NCI-H2196 (cell line): Measurements from ENCODE around the gene RASAL3.

Experiments
- DNase-seq: peaks from one replicate; lab custom pipeline; 2025; ENCODE audit not compliant: unreplicated experiment; lab: John Stamatoyannopoulos, UW

Gene RASAL3

DNA sequence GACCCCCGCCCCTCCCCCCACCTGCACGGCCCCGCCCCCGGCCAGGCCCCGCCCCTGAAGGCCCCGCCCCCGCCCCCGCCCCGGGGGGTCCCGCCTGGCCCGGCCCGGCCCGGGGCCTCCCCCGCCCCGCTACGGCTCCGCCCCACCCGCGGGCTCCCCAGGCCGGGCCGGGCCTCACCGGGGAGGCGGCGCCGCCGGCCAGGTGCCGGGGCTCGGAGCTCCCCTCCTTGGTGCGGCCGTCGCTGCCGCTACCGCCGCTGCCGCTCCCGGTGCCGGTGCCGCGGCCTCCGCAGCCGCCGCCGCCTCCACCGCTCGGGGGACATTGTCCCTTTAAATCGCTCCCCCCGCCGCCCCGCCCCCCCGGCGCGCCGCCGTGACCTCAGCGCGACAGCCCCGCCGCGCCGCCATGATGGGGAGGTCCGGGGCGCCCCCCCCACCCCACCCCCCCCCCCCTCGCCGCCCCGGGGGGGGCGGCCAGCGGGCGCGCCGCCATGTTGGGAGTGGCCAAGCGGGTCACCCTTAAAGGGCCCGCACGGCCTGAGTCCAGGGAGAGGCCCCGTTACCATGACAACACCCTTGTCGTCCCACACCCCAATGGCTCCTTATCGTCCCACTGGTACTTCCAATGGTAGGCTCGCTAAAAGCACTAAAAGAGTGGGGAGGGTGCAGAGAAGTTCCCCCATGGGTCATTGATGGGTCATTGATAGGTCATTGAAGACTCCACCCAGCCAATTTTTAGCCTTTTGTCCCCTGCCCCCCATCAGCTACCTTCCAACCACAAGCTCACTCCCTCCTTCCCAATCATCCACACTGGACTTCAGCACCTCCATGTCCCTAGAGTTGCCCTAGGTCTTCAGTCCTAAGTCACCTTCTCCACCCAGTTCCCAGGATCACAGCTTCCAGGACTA is 14.5 kb downstream of the RASAL3 start, which contains the start of gene WIZ:
Gene WIZ, minus strand, starts transcription at position 337 of the 908 bp plus-strand sequence. CDS start 1,649 bp downstream, outside the sequence.
- peak; percentile 82 for DNase-seq

DNA sequence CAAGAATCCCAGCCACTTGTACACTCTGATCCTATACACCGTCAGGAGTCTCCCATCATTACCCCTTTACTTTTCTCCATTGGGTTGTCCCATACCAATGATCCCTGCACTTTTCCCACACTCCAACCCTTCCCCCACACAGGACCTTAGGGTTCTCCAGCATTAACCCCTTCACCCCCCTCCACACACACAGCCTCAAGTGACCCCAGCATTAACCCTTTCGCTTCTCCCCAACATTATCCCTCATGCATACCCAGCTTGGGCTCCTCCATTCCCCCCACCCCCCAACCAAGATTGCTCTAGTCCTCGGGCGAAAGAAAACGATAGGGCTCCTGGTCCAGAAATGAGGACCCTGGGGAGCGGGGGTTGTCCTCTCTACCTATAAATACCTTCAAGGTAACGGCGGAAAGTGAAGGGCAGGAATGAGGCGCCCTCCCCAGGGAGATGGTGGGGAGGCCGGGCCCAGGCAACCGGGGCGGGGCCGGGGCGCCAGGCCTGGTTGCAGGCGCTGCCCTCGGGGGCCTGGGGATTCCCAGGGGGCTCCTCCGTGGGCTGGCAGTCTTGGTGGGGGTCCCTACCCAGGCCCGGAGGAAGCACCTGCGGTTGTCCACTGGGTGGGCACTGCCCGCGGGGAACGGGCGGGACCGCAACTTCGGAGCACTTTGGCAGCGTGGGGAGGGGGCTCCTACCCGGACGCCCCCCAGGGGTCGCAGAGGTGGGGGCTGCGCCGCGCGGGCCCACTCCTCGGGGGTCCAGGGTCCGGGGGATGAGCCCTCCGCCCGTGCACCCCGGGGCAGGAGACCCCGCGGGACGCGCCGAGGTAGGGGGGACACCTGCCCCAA is 15.3 kb downstream of the RASAL3 start:
- DNase-seq = no peak

DNA sequence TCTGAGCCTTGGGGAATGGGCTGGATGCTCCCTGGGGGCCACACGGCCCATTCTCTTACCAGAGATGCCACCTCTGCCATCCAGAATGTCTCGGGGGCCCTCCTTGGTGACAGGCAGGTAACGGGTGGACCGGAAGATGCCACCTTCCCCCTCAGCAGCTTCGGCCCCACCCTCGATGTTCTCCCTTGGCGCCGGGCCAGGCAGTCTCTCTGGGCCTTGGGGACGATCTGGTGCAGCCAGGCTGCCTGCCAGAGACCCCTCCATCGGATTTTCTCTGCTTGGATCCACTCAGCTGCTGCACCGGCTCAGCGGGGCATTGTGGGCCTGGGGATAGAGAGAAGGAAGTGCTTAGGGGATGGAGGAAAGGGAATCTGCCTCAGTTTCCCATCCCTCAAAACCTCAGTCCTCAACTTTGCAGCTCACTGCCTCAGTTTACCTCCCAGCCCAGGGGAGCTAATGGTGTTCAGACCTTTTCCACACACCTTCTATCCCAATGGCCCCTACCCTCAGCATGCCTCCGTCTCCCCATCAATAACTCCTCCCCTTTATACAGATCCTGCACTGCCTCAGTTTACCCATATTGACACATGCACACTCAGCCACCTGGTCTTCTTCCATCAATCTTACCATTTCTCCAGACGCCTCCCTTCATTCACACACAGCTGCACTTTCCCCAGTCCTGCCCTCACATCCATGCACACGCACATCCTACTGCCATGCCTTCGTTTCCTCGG is 16.1 kb downstream of the RASAL3 start:
- no peak for DNase-seq

- DNase-seq = no peak
Measured at GRCh38 chr19:15447057-15447456, 17.3 kb downstream of the RASAL3 start.

GRCh38 chr19:15445807-15446376 is 18.5 kb downstream of the RASAL3 start:
- DNase-seq = no peak

DNA sequence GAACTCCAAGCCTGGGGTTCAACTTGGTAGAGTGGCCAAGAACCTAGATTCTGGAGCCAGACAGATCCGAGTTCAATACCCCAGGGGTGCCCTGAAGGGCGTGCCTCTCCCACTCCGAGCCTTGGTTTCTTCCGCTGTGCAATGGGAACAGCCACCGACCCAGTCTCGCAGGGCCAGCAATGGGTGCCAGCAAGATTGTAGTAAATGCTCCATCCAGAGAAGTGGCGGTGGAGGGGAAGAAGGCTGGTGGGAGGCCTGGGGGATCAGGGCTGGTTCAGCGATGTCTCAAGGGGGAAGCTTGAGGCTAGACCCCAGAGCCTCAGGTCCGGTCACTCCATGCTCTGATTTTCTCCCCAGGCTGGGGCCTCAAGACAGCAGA is 19.1 kb downstream of the RASAL3 start:
- DNase-seq = no peak

DNA sequence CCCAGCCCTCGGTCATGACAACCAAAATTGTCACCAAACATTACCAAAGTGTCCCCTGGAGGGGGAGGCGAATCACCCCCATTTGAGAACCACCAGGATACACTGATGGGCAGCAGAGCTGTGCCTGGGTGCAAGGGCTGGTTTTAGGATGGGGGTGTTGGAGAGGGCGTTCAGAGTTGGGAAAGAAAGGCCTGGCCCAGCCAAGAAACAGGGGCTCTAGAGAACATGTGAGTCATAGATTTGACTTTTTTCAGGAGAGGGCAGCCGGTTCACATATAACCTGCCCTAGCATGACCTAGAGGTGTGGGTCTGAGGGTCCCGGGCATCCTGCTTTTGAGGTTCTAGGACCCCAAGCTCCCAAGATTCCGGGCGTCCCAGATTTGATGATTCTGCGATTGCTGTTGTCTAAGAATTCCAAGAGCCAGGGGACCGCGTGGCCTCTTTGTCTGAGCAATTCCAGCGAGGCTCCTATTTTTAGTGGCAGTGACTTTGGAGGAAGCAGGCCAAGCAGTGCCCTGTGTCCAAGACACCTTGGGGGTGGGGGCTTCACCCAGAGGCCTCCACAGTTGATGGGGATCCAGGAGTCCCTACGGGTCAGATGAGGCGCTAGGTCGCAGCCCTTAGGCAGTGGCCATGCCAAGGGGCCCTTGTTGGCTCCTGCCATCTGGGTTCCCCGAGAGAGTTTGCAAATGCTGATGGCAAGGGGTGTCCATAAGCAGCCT is 19.7 kb downstream of the RASAL3 start:
- no peak for DNase-seq

DNA sequence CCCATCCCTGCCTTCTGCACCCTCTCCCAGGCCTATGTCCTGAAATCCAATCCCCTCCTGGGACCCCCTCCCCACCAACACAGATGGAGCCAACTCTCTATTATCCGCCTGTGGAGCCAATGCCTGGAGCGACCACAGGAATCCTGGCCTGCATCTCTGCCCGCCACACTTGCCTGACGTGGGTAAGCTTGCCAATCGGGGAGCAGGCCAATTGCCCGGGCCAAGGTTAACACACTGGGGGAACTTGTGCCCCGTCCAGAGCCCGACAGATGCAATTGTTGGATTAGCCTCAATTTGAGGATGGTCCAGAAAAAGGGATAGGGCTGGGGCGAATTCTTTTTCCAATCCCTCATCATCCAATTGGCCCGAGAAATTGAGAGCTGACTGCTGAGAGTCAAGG is 20.5 kb downstream of the RASAL3 start:
- DNase-seq = no peak

DNA sequence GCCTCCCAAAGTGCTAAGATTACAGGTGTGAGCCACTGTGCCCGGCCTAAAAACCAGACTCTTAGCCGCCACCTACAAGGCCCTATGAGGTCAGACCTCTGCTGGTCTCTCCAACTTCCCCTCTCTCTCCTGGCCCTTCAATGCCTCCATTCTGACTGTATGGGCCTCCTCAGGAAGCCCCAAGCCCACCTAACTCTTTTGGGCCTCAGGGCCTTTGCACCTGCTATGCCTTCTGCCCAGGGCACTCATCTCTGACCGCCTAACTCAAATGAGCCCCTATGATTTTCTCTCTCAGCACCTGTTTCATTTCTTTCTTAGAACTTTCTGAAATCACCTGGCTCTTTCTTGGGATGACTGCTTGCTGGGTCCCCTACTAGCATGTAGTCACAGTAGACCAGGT is 21.0 kb downstream of the RASAL3 start:
- DNase-seq = no peak

- DNase-seq = no peak
Measured at GRCh38 chr19:15442142-15442920, 22.0 kb downstream of the RASAL3 start.

- no peak for DNase-seq
Measured at GRCh38 chr19:15441317-15441716, 23.0 kb downstream of the RASAL3 start.

DNA sequence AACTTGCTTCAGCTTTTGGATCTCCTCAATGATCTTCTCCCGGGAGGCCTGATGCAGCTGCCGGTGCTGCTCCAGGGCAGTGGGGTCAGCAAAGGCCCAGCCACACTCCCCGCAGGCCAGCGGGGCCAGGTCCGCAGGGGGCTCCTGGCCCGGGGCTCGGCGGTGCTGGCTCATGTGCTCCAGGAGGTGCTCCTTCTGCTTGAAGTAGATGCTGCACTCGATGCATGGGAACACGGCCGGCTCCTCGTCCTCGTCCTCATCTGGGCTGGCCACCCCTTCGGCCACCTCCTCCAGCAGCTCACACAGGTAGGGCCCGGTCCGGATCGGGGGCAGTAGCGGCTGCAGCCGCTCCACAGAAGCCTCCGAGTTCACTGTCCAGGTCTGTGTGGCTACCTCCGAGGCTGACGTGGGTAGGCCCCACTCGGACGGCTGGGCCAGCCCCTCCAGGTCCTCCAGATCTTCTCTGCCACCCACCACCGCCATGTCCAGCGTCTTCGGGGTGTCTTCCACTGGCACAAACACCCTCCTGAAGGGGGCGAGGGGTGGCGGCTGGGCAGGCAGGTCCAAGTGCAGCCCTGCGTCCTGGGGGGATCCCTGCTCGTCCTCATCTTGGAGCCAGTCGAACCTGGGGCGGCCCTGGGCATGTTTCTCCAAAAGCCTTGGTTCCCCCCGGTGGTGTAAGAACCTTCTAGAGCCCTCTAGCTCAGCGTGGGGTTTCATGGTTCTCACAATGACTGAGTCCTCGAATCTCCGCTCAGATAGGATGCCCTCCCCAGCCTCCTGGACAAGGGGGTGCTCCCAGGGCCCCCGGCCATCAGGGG is 24.3 kb downstream of the RASAL3 start:
- no peak for DNase-seq

DNA sequence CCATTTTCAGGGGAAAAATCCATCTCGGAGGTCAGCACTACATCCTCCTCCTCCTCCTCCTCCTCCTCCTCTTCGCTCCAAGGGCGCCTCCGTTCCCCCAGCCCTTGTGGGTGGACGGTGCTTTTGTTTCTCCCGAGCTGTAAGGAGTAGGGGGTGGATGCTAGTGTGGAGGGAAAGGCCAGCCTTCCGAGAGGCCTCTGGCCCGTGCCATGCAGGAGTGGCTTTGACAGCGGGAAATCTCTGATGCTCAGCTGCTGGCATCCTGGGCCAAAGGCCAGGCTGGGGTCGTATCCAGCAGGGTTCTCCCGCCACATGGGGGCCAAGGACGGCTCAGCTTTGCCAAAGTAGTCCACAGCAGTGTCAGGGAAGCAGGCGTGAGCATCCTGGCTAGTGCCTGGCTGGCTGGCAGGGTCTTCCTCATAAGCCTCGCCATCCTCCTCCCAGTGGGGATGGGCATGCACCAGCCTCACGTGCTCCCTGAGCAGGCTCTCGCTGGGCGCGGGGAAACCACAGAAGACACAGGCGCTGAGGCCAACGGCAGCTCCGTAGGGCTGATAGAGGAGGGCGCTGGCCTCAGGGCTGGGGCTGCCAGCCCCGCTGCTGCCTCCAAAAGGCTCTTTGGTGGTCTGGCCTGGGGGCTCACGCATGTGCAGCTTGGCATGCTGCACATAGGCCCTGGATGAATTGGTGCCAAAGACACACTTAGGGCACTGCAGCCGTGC is 25.1 kb downstream of the RASAL3 start:
- DNase-seq = no peak

DNA sequence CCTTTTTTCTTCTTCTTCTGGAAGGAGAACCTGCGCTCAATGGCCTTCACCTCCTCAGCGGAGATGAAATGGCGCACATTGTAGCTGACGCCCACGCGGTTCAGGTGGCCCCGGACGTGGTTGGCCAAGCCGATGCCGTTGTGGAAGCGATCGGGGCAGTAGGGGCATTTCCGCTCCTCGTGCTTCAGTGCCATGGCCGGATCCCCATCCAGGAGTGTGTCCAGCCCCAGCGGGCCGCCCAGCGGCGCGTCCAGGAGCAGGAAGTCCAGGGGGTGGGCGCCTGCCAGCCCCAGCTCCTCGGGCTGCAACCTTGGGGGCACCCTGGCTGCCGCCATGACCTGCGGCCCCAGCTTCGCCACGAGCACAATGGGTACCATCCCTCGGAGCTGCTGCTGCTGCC is 25.8 kb downstream of the RASAL3 start:
- DNase-seq = no peak

DNA sequence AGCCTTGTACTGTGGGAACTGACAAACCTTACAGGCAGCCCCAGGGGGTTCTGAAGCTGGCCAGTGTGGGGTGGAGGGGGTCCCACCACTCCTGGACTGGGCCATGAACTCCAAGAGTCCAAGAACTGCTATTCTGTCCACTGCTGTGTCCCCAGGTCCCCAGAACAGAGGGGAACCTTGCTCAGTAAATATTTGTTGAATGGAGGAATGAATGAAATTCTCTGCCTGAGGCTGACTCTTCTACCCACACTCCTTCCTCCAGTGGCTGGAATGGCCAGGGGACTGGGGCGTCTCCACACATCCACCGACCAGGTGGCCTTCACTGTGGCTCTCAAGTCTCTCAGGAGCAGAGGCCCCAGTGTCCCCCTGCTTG is 26.2 kb downstream of the RASAL3 start:
- no peak for DNase-seq

DNA sequence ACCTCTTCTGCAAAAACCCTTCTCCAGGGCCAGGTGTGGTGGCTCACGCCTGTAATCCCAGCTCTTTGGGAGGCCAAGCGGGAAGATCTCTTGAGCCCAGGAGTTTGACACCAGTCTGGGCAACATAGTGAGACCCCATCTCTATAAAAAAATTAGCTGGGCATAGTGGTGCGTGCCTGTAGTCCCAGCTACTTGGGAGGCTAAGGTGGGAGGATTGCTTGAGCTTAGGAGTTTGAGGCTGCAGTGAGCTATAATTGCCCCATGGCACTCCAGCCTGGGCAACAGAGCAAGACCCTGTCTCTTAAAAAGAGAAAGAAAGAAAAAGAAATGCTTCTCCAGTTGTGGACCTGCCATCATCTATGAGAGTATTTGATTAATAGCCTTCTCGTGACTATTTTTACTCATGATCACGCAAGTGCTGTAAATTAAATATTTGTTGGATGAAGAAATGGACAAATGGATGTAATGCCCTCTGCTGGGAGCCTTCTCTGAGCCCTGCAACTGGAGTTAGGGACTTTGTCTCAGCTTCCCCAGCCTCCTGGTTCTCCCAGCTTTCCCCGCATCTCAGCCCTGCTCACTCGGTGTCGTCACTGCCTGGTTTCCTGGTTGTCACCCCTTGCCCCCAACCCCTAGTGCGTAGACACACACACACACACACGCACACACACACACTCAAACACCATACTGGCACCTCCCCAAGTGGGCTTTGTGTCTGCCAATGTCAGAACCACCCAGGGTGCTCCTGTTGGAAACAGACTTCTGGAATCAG is 26.8 kb downstream of the RASAL3 start:
- DNase-seq = no peak

DNA sequence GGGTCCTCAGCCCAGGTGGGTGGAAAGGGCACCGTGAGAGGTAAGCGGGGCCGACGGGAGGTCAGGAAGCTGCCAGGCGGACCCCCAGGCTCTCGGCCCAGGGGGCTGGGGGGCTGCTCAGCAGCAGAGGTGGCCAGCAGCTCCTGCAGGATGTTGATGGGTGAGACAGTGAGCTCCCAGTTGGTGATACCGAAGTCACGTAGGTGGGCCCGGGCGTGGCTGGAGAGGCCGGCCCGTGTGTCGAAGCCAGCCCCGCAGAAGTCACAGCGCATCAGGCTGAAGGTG is 27.6 kb downstream of the RASAL3 start:
- no peak for DNase-seq
